GM12878 (cell line): ENCODE measurements around the gene YTHDF1. TPM values are rescaled to one million over a fixed set of nuclear protein-coding genes. Genes with fewer than 3 reads are reported as not detected.

Source experiments
- ATAC-seq: fragments of 200-7000 bp; cut with Tn5 transposase; 3 replicates; pipeline ENCODE4 v1.9.1; 2020; ENCODE audit warnings: mild to moderate bottlenecking, moderate library complexity
- BruUV-seq: library from RNA; stranded (reverse); fragments of 400-500 nt; replicated peaks from 2 replicates; lab custom pipeline; 2021; lab: Mats Ljungman, UMichigan
- CTCF ChIA-PET: fragments of 300-600 bp; sonication (Branson Sonifier 250); formaldehyde crosslinking; extraction: SDS; loops from one replicate; lab custom pipeline; 2021; ENCODE audit warnings: inconsistent platforms; lab: Yijun Ruan, JAX
- POLR2A ChIA-PET: fragments of 350-600 bp; formaldehyde crosslinking; extraction: SDS; loops from one replicate; lab custom pipeline; 2021; ENCODE audit warnings: inconsistent platforms; lab: Charles Lee
- RAD21 ChIA-PET: fragments of 300-600 bp; sonication (Branson Sonifier 250); formaldehyde crosslinking; loops from one replicate; lab custom pipeline; 2023; ENCODE audit warnings: antibody characterized with exemption; ENCODE audit not compliant: unreplicated experiment; lab: Charles Lee
- SMC1A ChIA-PET: fragments of 300-600 bp; sonication (Branson Sonifier 250); formaldehyde crosslinking; loops from one replicate; lab custom pipeline; 2023; ENCODE audit not compliant: unreplicated experiment, uncharacterized antibody; lab: Charles Lee
- DNase-seq: peaks from one replicate; pipeline ENCODE4 v3.0.0-alpha.2; 2011; ENCODE audit warnings: low read depth, low spot score
- FAIRE-seq: peaks from 3 replicates; lab custom pipeline; 2011; peaks lifted over from hg19 to GRCh38; lab: Jason Lieb, UNC
- H2AFZ ChIP-seq: 2 replicates; pipeline ENCODE4 v1.6.0; 2011; ENCODE audit warnings: low read depth, low read length, control low read depth; ENCODE audit not compliant: control insufficient read depth
- H3K27ac ChIP-seq: 2 replicates; pipeline ENCODE4 v1.5.1; 2011; ENCODE audit warnings: control low read depth; ENCODE audit not compliant: control insufficient read depth, insufficient read depth
- H3K27me3 ChIP-seq, 2 experiments: replicated peaks in 1 of 2; 2 replicates each; pipeline versions ENCODE4 v1.6.0 to v1.6.1; 2011; ENCODE audit warnings: low read length in 1 of 2; ENCODE audit not compliant: control insufficient read depth in 2 of 2, insufficient read depth in 2 of 2
- H3K36me3 ChIP-seq, 2 experiments: 2 replicates each; pipeline ENCODE4 v1.5.1; 2011; ENCODE audit warnings: low read length in 1 of 2; ENCODE audit not compliant: control insufficient read depth in 2 of 2, insufficient read depth in 2 of 2
- H3K4me1 ChIP-seq: 2 replicates; pipeline ENCODE4 v1.6.1; 2011; ENCODE audit warnings: mild to moderate bottlenecking, low read length, moderate library complexity, mixed read lengths; ENCODE audit not compliant: control insufficient read depth, insufficient read depth
- H3K4me2 ChIP-seq: 2 replicates; pipeline ENCODE4 v1.6.0; 2011; ENCODE audit warnings: control low read depth; ENCODE audit not compliant: control insufficient read depth, insufficient read depth
- H3K4me3 ChIP-seq: fragments of 200-600 bp; sonication (generic); 2 replicates; pipeline ENCODE4 v1.5.1; 2016
- H3K79me2 ChIP-seq: 2 replicates; pipeline ENCODE4 v1.6.0; 2011; ENCODE audit warnings: low read length; ENCODE audit not compliant: control insufficient read depth, insufficient read depth
- H3K9ac ChIP-seq: 2 replicates; pipeline ENCODE4 v1.8.0; 2011; ENCODE audit warnings: low read length, control low read depth, mixed read lengths; ENCODE audit not compliant: control insufficient read depth, insufficient read depth
- H3K9me3 ChIP-seq: replicated peaks from 3 replicates; pipeline ENCODE4 v1.5.1; 2011; ENCODE audit warnings: mild to moderate bottlenecking, low read length; ENCODE audit not compliant: control insufficient read depth, insufficient read depth
- H4K20me1 ChIP-seq: 2 replicates; pipeline ENCODE4 v1.6.0; 2011; ENCODE audit not compliant: control insufficient read depth, insufficient read depth
- BMI1 ChIP-seq: fragments of 450-650 bp; IDR thresholded peaks from 2 replicates; pipeline ENCODE4 v1.6.1; 2016; ENCODE audit warnings: mild to moderate bottlenecking, moderate library complexity, borderline replicate concordance
- CEBPB ChIP-seq, 2 experiments: fragments of 150-350 bp in 1 of 2; IDR thresholded peaks; 2 replicates each; pipeline ENCODE4 v1.6.1; 2012 to 2014; ENCODE audit warnings: low read depth in 2 of 2, low read length in 2 of 2, borderline replicate concordance in 1 of 2, inconsistent platforms in 1 of 2
- HCFC1 ChIP-seq: fragments of 150-350 bp; IDR thresholded peaks from 2 replicates; pipeline ENCODE4 v1.6.1; 2014; ENCODE audit warnings: low read length
- IRF5 ChIP-seq: fragments of 450-650 bp; IDR thresholded peaks from 2 replicates; pipeline ENCODE4 v1.6.1; 2017; ENCODE audit warnings: borderline replicate concordance
- PBX3 ChIP-seq: IDR thresholded peaks from 2 replicates; pipeline ENCODE4 v1.6.1; 2011; ENCODE audit warnings: mild to moderate bottlenecking, low read depth, low read length, moderate library complexity; ENCODE audit not compliant: insufficient replicate concordance
- TAF1 ChIP-seq: IDR thresholded peaks from 2 replicates; pipeline ENCODE4 v1.6.1; 2011; ENCODE audit warnings: mild to moderate bottlenecking, low read depth, low read length, borderline replicate concordance
- WGBS: methylation state at CpG from one replicate; pipeline ENCODE4 v1.1.6; 2016; ENCODE audit warnings: low lambda C conversion rate; ENCODE audit not compliant: insufficient replicate concordance, insufficient coverage; ENCODE audit errors: missing lambda C conversion rate; 5-methylcytosine and 5-hydroxymethylcytosine counted together
- in situ Hi-C: fragments of 300-500 bp; cut with MboI; formaldehyde crosslinking; loops from 9 replicates; pipeline ENCODE4 v1.14.3; 2018; ENCODE audit warnings: mixed read lengths
- intact Hi-C: fragments of 100-400 bp; cut with micrococcal nuclease; formaldehyde crosslinking; loops from one replicate; pipeline ENCODE4 v1.14.2; 2022; ENCODE audit not compliant: unreplicated experiment
- polyA plus RNA-seq, 11 experiments: library from polyadenylated mRNA; depleted of rRNA in 4 of 11; unstranded in 6 of 11; stranded (reverse) in 5 of 11; fragments of >200 nt; fragmentation: Nextera tagmentation in 4 of 11; fragmentation: Illumina TruSeq in 1 of 11; extraction: Ambion mirVana in 4 of 11; extraction: Trizol in 1 of 11; gene quantifications; 1 replicate in 1 of 11; 2 replicates in 10 of 11; pipeline versions ENCODE4 v1.2.1 to v1.2.3, GENCODE V29; 2011 to 2016; ENCODE audit warnings: inconsistent platforms in 2 of 11, missing spikeins in 2 of 11, low read depth in 1 of 11
- total RNA-seq, 4 experiments: library from RNA; depleted of rRNA in 3 of 4; stranded (reverse); fragments of >200 nt in 3 of 4; fragmentation: Illumina TruSeq in 1 of 4; extraction: Trizol in 1 of 4; gene quantifications; 2 replicates each; pipeline versions ENCODE4 v1.2.1 to v1.2.3, GENCODE V29; 2013 to 2021
- TF ChIP-seq, protein P1 (sequence below): fragments of 150-350 bp; IDR thresholded peaks from 2 replicates; pipeline ENCODE4 v1.6.1; 2016; ENCODE audit warnings: low read depth, low read length
- TF ChIP-seq, protein P2 (sequence below): IDR thresholded peaks from 2 replicates; pipeline ENCODE4 v1.6.1; 2012; ENCODE audit warnings: mild to moderate bottlenecking, low read depth, low read length
- TF ChIP-seq, protein P3 (sequence below): IDR thresholded peaks from 2 replicates; pipeline ENCODE4 v1.6.1; 2012; ENCODE audit warnings: low read depth, low read length, improper control_type of control experiment

The YTHDF1 gene
- total and polyA plus RNA-seq, 10 of the 15 experiments (the other 5 are each of a cell fraction or from before 2014, with no cell fraction given), result 4.6 to 37.8 (median 20.5) TPM

DNA sequence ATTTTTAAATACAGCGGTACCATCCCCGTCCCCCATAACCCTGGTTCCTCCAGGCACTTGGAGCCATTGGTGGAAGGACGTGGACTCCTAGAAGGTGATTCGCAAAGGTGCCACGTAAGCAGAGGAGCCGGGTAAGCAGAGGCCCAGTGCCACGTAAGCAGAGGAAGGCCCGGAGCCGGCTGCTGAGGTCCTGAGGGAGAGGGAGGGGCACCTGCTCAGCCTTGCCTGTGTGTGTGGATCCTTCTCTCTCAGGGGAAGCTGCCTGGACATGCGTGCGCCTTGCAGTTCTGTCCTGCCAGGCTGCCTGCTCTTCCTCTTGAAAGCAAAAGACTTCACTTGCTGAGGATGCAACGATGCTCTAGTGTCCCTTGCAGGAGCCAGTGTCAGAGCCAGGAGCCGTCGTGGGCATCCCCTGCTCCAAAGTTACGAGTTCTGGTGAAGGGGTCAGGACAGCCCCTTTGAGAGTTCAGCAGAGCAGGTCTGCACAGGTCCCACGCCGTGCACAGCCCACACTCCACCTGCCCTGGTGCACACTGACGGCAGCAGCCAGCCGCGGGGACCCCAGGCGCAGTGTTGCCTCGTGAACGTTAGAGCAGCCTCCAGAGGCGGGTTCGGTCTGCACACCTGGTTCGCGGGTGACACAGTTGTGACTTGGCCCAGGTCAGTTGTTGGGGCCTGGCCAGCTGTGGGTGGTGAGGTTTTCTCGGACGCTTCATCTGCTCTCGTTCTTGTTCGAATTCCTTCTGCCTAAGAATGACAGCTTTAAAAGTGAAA lies 40.2 kb upstream of the YTHDF1 start:
- ChIA-PET POLR2A (no interaction called here), CTCF (interaction anchor here (1.8 kb wide), 1 partner anchor 32 kb away, joined by 7 read pairs; no protein-coding TSS in a partner anchor), RAD21 (no interaction called here), SMC1A (no interaction called here)
- BruUV-seq, result no TSS peak
- Histone ChIP-seq H3K9me3 (no peaks in the 10 kb centered on the region), H3K27ac (no peak overlapping the region), H3K27me3 (peaks cover 0 to 14% of the 10 kb centered on the region in 2 experiments), H3K79me2 (no peaks in the 10 kb centered on the region), H3K9ac (no peak overlapping the region), H4K20me1 (no peaks in the 10 kb centered on the region; the same call in 1 of the 2 replicates), H3K4me3 (no peak overlapping the region), H3K36me3 (no peaks in the 10 kb centered on the region), H3K4me1 (no peaks in the 10 kb centered on the region), H2AFZ (no peak overlapping the region), H3K4me2 (no peak overlapping the region)
- in situ Hi-C loops, result no loop called here
- TF ChIP-seq, protein P1, sequence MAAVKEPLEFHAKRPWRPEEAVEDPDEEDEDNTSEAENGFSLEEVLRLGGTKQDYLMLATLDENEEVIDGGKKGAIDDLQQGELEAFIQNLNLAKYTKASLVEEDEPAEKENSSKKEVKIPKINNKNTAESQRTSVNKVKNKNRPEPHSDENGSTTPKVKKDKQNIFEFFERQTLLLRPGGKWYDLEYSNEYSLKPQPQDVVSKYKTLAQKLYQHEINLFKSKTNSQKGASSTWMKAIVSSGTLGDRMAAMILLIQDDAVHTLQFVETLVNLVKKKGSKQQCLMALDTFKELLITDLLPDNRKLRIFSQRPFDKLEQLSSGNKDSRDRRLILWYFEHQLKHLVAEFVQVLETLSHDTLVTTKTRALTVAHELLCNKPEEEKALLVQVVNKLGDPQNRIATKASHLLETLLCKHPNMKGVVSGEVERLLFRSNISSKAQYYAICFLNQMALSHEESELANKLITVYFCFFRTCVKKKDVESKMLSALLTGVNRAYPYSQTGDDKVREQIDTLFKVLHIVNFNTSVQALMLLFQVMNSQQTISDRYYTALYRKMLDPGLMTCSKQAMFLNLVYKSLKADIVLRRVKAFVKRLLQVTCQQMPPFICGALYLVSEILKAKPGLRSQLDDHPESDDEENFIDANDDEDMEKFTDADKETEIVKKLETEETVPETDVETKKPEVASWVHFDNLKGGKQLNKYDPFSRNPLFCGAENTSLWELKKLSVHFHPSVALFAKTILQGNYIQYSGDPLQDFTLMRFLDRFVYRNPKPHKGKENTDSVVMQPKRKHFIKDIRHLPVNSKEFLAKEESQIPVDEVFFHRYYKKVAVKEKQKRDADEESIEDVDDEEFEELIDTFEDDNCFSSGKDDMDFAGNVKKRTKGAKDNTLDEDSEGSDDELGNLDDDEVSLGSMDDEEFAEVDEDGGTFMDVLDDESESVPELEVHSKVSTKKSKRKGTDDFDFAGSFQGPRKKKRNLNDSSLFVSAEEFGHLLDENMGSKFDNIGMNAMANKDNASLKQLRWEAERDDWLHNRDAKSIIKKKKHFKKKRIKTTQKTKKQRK, result no peak
- TF ChIP-seq, protein P2, sequence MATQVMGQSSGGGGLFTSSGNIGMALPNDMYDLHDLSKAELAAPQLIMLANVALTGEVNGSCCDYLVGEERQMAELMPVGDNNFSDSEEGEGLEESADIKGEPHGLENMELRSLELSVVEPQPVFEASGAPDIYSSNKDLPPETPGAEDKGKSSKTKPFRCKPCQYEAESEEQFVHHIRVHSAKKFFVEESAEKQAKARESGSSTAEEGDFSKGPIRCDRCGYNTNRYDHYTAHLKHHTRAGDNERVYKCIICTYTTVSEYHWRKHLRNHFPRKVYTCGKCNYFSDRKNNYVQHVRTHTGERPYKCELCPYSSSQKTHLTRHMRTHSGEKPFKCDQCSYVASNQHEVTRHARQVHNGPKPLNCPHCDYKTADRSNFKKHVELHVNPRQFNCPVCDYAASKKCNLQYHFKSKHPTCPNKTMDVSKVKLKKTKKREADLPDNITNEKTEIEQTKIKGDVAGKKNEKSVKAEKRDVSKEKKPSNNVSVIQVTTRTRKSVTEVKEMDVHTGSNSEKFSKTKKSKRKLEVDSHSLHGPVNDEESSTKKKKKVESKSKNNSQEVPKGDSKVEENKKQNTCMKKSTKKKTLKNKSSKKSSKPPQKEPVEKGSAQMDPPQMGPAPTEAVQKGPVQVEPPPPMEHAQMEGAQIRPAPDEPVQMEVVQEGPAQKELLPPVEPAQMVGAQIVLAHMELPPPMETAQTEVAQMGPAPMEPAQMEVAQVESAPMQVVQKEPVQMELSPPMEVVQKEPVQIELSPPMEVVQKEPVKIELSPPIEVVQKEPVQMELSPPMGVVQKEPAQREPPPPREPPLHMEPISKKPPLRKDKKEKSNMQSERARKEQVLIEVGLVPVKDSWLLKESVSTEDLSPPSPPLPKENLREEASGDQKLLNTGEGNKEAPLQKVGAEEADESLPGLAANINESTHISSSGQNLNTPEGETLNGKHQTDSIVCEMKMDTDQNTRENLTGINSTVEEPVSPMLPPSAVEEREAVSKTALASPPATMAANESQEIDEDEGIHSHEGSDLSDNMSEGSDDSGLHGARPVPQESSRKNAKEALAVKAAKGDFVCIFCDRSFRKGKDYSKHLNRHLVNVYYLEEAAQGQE, result no peak
- TF ChIP-seq, protein P3, sequence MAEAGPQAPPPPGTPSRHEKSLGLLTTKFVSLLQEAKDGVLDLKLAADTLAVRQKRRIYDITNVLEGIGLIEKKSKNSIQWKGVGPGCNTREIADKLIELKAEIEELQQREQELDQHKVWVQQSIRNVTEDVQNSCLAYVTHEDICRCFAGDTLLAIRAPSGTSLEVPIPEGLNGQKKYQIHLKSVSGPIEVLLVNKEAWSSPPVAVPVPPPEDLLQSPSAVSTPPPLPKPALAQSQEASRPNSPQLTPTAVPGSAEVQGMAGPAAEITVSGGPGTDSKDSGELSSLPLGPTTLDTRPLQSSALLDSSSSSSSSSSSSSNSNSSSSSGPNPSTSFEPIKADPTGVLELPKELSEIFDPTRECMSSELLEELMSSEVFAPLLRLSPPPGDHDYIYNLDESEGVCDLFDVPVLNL, result no peak
- no peak for TF ChIP-seq CEBPB (IDR thresholded peaks at IDR 0.05; ENCODE audit: borderline replicate concordance in 1 of 2, low read depth in 2 of 2, low read length in 2 of 2)
- TF ChIP-seq PBX3, result no peak
- no peak for TF ChIP-seq BMI1
- TF ChIP-seq TAF1, result no peak
- TF ChIP-seq HCFC1, result no peak
- TF ChIP-seq IRF5, result no peak
- no peak for FAIRE-seq
- peak; percentile 24 for ATAC-seq
- DNase-seq, result no peak
- WGBS, result 34% methylated on average over 31 of the region's 31 CpGs
- intact Hi-C loops, result no loop called here
